ENCODE data around the gene IRX2. TPM values are rescaled to one million over a fixed set of nuclear protein-coding genes. Genes with fewer than 3 reads are reported as not detected.

IRX2 gene
- total RNA-seq, 2 experiments from 2014 or later, result not detected

GRCh38 chr5:2727550-2727949 is 23.9 kb downstream of the IRX2 start:
- Mint-ChIP-seq H3K27me3 (no peaks in the 10 kb centered on the region), H3K9me3 (ENCODE audit: low read depth) (no peaks in the 10 kb centered on the region), H3K4me3 (no peak overlapping the region), H3K36me3 (no peaks in the 10 kb centered on the region), H3K4me1 (no peaks in the 10 kb centered on the region), H3K27ac (no peak overlapping the region)
- CTCF ChIA-PET, result no interaction called here
- ATAC-seq (no peak), DNase-seq (peak; percentile 9)

- H3K4me3 Mint-ChIP-seq, result no peak overlapping the region
- H3K36me3 Mint-ChIP-seq, result no peaks in the 10 kb centered on the region
- DNase-seq (peak; percentile 12), ATAC-seq (no peak)
- no peaks in the 10 kb centered on the region for H3K9me3 Mint-ChIP-seq (ENCODE audit: low read depth)
- H3K4me1 Mint-ChIP-seq, result no peaks in the 10 kb centered on the region
- no peaks in the 10 kb centered on the region for H3K27me3 Mint-ChIP-seq
- CTCF ChIA-PET, result no interaction called here
- no peak overlapping the region for H3K27ac Mint-ChIP-seq
These were observed 25.3 kb downstream of the IRX2 start for GRCh38 chr5:2725980-2726765.

GRCh38 chr5:2724831-2725230 is 26.6 kb downstream of the IRX2 start:
- CTCF ChIA-PET, result no interaction called here
- Mint-ChIP-seq H3K27ac (no peak overlapping the region), H3K4me3 (no peak overlapping the region), H3K4me1 (no peaks in the 10 kb centered on the region), H3K27me3 (no peaks in the 10 kb centered on the region), H3K9me3 (ENCODE audit: low read depth) (no peaks in the 10 kb centered on the region), H3K36me3 (no peaks in the 10 kb centered on the region)
- no peak for DNase-seq
- ATAC-seq, result no peak

- Mint-ChIP-seq H3K27ac (no peak overlapping the region), H3K36me3 (no peaks in the 10 kb centered on the region), H3K9me3 (ENCODE audit: low read depth) (no peaks in the 10 kb centered on the region), H3K27me3 (no peaks in the 10 kb centered on the region), H3K4me3 (no peak overlapping the region), H3K4me1 (no peaks in the 10 kb centered on the region)
- ATAC-seq, result no peak
- peak; percentile 3 for DNase-seq
- CTCF ChIA-PET, result no interaction called here
These were observed 27.4 kb downstream of the IRX2 start for GRCh38 chr5:2724031-2724581.

GRCh38 chr5:2722901-2723300 is 28.6 kb downstream of the IRX2 start:
- H3K36me3 Mint-ChIP-seq, result no peaks in the 10 kb centered on the region
- ATAC-seq (no peak), DNase-seq (peak; percentile 12)
- no peak overlapping the region for H3K4me3 Mint-ChIP-seq
- CTCF ChIA-PET, result no interaction called here
- no peaks in the 10 kb centered on the region for H3K27me3 Mint-ChIP-seq
- no peaks in the 10 kb centered on the region for H3K9me3 Mint-ChIP-seq (ENCODE audit: low read depth)
- no peak overlapping the region for H3K27ac Mint-ChIP-seq
- H3K4me1 Mint-ChIP-seq, result no peaks in the 10 kb centered on the region

GRCh38 chr5:2721385-2722138 is 29.9 kb downstream of the IRX2 start:
- CTCF ChIA-PET, result no interaction called here
- Mint-ChIP-seq H3K4me1 (no peaks in the 10 kb centered on the region), H3K27me3 (no peaks in the 10 kb centered on the region), H3K9me3 (ENCODE audit: low read depth) (no peaks in the 10 kb centered on the region), H3K4me3 (no peak overlapping the region), H3K36me3 (no peaks in the 10 kb centered on the region), H3K27ac (no peak overlapping the region)
- DNase-seq, result peak; percentile 5
- ATAC-seq, result no peak

GRCh38 chr5:2719332-2719731 is 32.1 kb downstream of the IRX2 start:
- Mint-ChIP-seq H3K4me3 (no peak overlapping the region), H3K9me3 (ENCODE audit: low read depth) (no peaks in the 10 kb centered on the region), H3K27me3 (no peaks in the 10 kb centered on the region), H3K36me3 (no peaks in the 10 kb centered on the region), H3K4me1 (no peaks in the 10 kb centered on the region), H3K27ac (no peak overlapping the region)
- ATAC-seq, result no peak
- CTCF ChIA-PET, result no interaction called here
- DNase-seq, result no peak

- CTCF ChIA-PET, result no interaction called here
These were observed 33.4 kb downstream of the IRX2 start for GRCh38 chr5:2718115-2718514.

GRCh38 chr5:2715856-2716255 is 35.6 kb downstream of the IRX2 start:
- no peak overlapping the region for H3K27ac Mint-ChIP-seq
- CTCF ChIA-PET, result no interaction called here
- H3K4me3 Mint-ChIP-seq, result no peak overlapping the region
- ATAC-seq (no peak), DNase-seq (no peak)
- H3K9me3 Mint-ChIP-seq (ENCODE audit: low read depth), result peaks cover 3% of the 10 kb centered on the region
- no peaks in the 10 kb centered on the region for H3K36me3 Mint-ChIP-seq
- H3K27me3 Mint-ChIP-seq, result no peaks in the 10 kb centered on the region
- no peaks in the 10 kb centered on the region for H3K4me1 Mint-ChIP-seq

More at GRCh38 chr5:2718115-2718514, 33.4 kb downstream of the IRX2 start:
- ATAC-seq (no peak), DNase-seq (no peak)
- H3K4me1 Mint-ChIP-seq, result no peaks in the 10 kb centered on the region
- no peaks in the 10 kb centered on the region for H3K9me3 Mint-ChIP-seq (ENCODE audit: low read depth)
- H3K4me3 Mint-ChIP-seq, result no peak overlapping the region
- H3K36me3 Mint-ChIP-seq, result no peaks in the 10 kb centered on the region
- H3K27ac Mint-ChIP-seq, result no peak overlapping the region
- H3K27me3 Mint-ChIP-seq, result no peaks in the 10 kb centered on the region

GRCh38 chr5:2714805-2715204 is 36.7 kb downstream of the IRX2 start:
- CTCF ChIA-PET, result no interaction called here
- Mint-ChIP-seq H3K4me3 (no peak overlapping the region), H3K9me3 (ENCODE audit: low read depth) (peaks cover 3% of the 10 kb centered on the region), H3K36me3 (no peaks in the 10 kb centered on the region), H3K4me1 (no peaks in the 10 kb centered on the region), H3K27me3 (no peaks in the 10 kb centered on the region), H3K27ac (no peak overlapping the region)
- ATAC-seq, result no peak
- no peak for DNase-seq

- Mint-ChIP-seq H3K27me3 (no peaks in the 10 kb centered on the region), H3K36me3 (no peaks in the 10 kb centered on the region), H3K4me3 (no peak overlapping the region), H3K9me3 (ENCODE audit: low read depth) (peaks cover 3% of the 10 kb centered on the region), H3K4me1 (no peaks in the 10 kb centered on the region), H3K27ac (no peak overlapping the region)
- ATAC-seq (no peak), DNase-seq (no peak)
- CTCF ChIA-PET, result no interaction called here
These were observed 37.5 kb downstream of the IRX2 start for GRCh38 chr5:2714026-2714425.

- H3K27ac Mint-ChIP-seq, result no peak overlapping the region
- no peaks in the 10 kb centered on the region for H3K4me1 Mint-ChIP-seq
- H3K27me3 Mint-ChIP-seq, result no peaks in the 10 kb centered on the region
- ATAC-seq (no peak), DNase-seq (no peak)
- H3K9me3 Mint-ChIP-seq (ENCODE audit: low read depth), result peaks cover 3% of the 10 kb centered on the region
- H3K4me3 Mint-ChIP-seq, result no peak overlapping the region
- CTCF ChIA-PET, result no interaction called here
- no peaks in the 10 kb centered on the region for H3K36me3 Mint-ChIP-seq
These were observed 39.7 kb downstream of the IRX2 start for GRCh38 chr5:2711446-2712425.

- H3K36me3 Mint-ChIP-seq, result no peaks in the 10 kb centered on the region
- DNase-seq (no peak), ATAC-seq (no peak)
- H3K4me3 Mint-ChIP-seq, result no peak overlapping the region
- no peak overlapping the region for H3K27ac Mint-ChIP-seq
- no peaks in the 10 kb centered on the region for H3K27me3 Mint-ChIP-seq
- H3K9me3 Mint-ChIP-seq (ENCODE audit: low read depth), result peaks cover 3% of the 10 kb centered on the region
- H3K4me1 Mint-ChIP-seq, result no peaks in the 10 kb centered on the region
- CTCF ChIA-PET, result no interaction called here
These were observed 40.6 kb downstream of the IRX2 start for GRCh38 chr5:2710910-2711309.

Measured in activated CD8-positive, alpha-beta memory T cell treated with anti-CD3 and anti-CD28 coated beads, Interleukin-2, amount 10 ng/mL, durations not matched to agents 7 days and 5 days (primary cell).